IMR-90 (cell line): ENCODE data around the gene RPL36A. TPM values are rescaled to one million over a fixed set of nuclear protein-coding genes. Genes with fewer than 3 reads are reported as not detected.
A peak's percentile ranks its signal among the peaks of the same experiment; 100 is the strongest.

Experiments
- FOS ChIP-seq: fragments of 150-350 bp; IDR thresholded peaks from 2 replicates; pipeline ENCODE4 v1.6.1; 2016; ENCODE audit warnings: low read depth, low read length
- MAZ ChIP-seq: IDR thresholded peaks from 2 replicates; pipeline ENCODE4 v1.6.1; 2012; ENCODE audit warnings: low read depth, mild to moderate bottlenecking, low read length, improper control_type of control experiment, moderate library complexity, borderline replicate concordance
- MXI1 ChIP-seq: IDR thresholded peaks from 2 replicates; pipeline ENCODE4 v1.6.1; 2012; ENCODE audit warnings: low read depth, mild to moderate bottlenecking, low read length, moderate library complexity, borderline replicate concordance
- polyA plus RNA-seq, 3 experiments: library from polyadenylated mRNA; depleted of rRNA; stranded (reverse); fragments of >200 nt; gene quantifications; 2 replicates each; pipeline ENCODE4 v1.2.3, GENCODE V29; 2012; ENCODE audit warnings: low replicate concordance in 1 of 3
- total RNA-seq: library from RNA; depleted of rRNA; stranded (reverse); fragments of >200 nt; gene quantifications from 2 replicates; pipeline ENCODE4 v1.2.3, GENCODE V29; 2012
- TF ChIP-seq, protein P1 (sequence below): conservative IDR thresholded peaks from 2 replicates; pipeline ENCODE4 v1.5.1; 2012; ENCODE audit warnings: mild to moderate bottlenecking, low read depth, low read length, improper control_type of control experiment

RPL36A gene
- total and polyA plus RNA-seq, 2 of the 4 experiments (the other 2 are of a cell fraction), result 677 to 2,412 TPM

DNA sequence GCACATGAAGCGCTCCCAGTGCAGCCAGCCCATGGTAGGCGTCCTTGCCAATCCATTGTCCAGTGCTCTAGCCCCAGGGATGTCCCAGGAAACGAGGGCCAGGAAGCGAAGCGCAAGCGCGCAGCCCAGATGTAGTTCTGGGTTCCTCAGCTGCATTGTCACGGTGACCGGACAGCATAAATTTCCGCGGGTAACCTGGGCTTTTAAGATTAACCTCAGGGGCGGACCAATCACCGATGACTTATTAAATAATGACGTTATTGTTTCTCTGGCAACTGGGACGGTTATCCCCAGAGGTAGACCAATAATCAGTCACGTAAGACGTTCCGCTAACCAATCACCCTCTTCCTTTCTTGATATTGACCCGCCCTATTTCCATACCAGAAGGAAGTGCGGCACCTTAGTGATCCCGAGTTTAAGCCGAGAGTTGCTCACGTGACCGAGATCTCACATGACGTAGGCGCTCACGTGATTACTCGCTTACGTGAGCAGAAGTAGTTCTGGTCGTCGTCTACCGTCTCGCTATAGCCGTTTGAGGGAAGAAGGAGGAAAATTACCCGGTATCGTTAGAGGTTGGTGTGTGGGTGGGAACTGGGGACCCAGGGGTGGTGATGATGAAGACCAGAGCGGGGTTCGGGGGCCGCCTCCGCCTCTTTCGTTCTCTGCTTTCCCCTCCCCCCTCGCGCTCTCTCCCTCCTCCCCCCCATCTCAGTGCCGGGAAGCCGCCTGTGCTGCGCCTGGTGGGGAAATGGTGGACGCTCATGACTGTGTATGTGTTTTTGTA lies 17.1 kb downstream of the RPL36A start, which contains the start of the genes GLA and HNRNPH2 (continued):
- TF ChIP-seq, protein P1, sequence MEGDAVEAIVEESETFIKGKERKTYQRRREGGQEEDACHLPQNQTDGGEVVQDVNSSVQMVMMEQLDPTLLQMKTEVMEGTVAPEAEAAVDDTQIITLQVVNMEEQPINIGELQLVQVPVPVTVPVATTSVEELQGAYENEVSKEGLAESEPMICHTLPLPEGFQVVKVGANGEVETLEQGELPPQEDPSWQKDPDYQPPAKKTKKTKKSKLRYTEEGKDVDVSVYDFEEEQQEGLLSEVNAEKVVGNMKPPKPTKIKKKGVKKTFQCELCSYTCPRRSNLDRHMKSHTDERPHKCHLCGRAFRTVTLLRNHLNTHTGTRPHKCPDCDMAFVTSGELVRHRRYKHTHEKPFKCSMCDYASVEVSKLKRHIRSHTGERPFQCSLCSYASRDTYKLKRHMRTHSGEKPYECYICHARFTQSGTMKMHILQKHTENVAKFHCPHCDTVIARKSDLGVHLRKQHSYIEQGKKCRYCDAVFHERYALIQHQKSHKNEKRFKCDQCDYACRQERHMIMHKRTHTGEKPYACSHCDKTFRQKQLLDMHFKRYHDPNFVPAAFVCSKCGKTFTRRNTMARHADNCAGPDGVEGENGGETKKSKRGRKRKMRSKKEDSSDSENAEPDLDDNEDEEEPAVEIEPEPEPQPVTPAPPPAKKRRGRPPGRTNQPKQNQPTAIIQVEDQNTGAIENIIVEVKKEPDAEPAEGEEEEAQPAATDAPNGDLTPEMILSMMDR, result no peak
- TF ChIP-seq FOS (peak; percentile 59; the same call in 1 of the 2 replicates), MXI1 (no peak), MAZ (0 out of 2 replicates have a peak, but pooled peaks have one; percentile 60)
